Smooth muscle cell of the brain vasculature (primary cell): ENCODE measurements around the gene GBF1.

Experiments
- DNase-seq: peaks from one replicate; pipeline ENCODE4 v3.0.0-alpha.2; 2012; ENCODE audit warnings: low read depth, low spot score

The GBF1 gene

GRCh38 chr10:102395400-102396316 lies 150.3 kb downstream of the GBF1 start, which contains the start of gene NFKB2:
NFKB2 (plus strand) TSS chr10:102395705; CDS start chr10:102395960, 255 bp downstream.
- DNase-seq, result peak; percentile 68

DNA sequence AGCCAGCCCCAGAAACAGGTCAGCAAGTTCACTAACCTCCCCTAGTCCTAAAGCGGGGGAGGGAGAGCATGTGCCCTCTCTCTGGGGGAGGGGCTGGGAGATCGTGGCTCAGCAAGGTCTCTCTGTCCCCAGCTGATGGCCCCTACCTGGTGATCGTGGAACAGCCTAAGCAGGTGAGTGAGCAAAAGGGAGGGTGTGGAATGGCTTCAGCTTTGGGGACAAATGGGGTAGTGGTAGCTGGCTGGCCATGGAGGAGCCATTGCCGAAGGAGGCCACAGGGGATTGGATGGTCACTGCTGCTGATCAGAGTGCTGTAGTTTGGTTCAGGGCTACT lies 151.0 kb downstream of the GBF1 start:
- no peak for DNase-seq

- no peak for DNase-seq
Observed at GRCh38 chr10:102396730-102397151, 151.4 kb downstream of the GBF1 start.

GRCh38 chr10:102397222-102398171 lies 152.2 kb downstream of the GBF1 start:
- no peak for DNase-seq

- DNase-seq, result no peak
Observed at GRCh38 chr10:102398172-102399020, 153.1 kb downstream of the GBF1 start.

GRCh38 chr10:102399217-102400021 lies 154.1 kb downstream of the GBF1 start:
- peak; percentile 70 for DNase-seq

GRCh38 chr10:102400076-102400475 lies 154.7 kb downstream of the GBF1 start:
- no peak for DNase-seq

DNA sequence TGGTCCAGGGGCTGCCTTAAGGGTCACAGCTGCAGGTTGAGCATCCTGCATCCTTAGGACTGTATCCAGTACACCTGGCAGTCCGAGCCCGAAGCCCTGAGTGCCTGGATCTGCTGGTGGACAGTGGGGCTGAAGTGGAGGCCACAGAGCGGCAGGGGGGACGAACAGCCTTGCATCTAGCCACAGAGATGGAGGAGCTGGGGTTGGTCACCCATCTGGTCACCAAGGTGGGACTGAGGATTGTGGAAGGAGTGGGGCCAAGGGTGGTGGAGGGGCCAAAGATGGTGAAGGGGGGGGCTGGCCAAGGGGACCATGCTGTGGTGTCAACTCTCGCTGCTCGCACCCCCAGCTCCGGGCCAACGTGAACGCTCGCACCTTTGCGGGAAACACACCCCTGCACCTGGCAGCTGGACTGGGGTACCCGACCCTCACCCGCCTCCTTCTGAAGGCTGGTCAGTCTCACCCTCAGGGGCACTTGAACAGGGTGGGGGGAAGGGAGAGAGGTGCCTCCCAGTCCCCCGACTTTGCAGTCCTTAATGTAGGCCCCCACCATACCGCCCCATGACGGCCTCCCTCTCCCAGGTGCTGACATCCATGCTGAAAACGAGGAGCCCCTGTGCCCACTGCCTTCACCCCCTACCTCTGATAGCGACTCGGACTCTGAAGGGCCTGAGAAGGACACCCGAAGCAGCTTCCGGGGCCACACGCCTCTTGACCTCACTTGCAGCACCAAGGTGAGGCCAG lies 155.4 kb downstream of the GBF1 start:
- no peak for DNase-seq

GRCh38 chr10:102401342-102401654 lies 156.0 kb downstream of the GBF1 start:
- no peak for DNase-seq

- DNase-seq, result no peak
Observed at GRCh38 chr10:102401735-102402511, 156.6 kb downstream of the GBF1 start.

DNA sequence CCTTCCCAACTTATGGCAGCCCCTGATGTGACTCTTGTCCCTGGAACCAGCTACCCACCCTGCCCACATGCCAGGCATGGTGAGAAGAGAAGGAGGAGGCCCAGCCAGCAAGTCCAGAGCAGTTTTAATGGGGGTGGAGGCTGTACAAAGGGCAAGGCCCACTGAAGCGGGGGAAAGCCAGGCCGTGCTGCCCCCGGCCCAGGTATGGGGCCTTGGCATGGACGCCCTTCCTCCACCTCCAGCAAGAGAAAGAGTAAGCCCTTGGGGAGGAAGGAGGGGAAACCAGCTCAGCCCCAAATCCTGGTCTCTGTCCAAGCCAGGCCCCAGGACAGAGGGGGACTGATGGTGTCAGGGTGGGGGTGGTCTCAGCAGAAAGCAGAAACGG lies 157.2 kb downstream of the GBF1 start:
- DNase-seq, result no peak

DNA sequence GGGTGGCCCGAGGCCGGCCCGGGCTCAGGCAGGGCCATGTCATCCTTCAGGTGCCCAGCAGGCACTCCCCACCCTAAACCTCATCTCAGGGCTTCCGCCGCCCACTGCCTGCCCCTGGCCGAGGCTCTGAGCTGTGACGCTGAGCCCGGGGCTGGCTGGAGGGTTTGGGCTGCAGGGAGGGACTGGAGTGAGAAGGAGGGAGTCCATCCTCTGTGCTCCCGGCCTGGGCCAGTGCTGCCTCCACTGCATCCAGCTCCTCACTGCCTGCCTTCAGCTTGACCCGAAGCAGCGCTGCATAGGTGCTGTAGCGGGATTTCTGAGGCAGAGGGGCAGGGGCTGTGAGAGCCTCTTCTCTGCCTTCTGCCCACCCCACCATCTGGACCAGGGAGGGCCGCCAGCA lies 157.8 kb downstream of the GBF1 start:
- DNase-seq, result no peak

GRCh38 chr10:102404361-102405107 lies 159.2 kb downstream of the GBF1 start:
- DNase-seq, result no peak

DNA sequence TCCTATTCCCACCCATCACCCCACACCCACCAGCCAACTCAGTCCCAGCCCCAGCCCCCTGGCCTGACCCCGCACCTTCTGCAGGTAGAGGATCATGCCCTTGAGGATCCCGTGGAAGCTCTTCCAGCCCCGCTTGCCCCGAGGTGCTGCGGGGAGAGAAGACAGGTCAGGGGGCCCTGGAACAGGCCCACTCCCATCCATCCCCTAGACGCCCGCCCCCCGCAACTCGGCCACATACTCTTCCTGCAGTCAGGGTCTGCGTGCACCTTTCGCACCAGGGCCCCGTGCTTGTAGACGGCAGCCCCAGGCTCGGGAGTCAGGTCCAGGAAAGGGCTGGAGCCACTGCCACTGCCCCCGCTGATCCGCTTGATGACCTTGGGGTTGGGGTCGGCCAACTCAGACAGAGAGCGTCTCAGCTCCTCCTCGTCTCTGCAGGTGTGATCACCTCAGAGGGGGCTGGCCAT lies 159.8 kb downstream of the GBF1 start:
- no peak for DNase-seq

DNA sequence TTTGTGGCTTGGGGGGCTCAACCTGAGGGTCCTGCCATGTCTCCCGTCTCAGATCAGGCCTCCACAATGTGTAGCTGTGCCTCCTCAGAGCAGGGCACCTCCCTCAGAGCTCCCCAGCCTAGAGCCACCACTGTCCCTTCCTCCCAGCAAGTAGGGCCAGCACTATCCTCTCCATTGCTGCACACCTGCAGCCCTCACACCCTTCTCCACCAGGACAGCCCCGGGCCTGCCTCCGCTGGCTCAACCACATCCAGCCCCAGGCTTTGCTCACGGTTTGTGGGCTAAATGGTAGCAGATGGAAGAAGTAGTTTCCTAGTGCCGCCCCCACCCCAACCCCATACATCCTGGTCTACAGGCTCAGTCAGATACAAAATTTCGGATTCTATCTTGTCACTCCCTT lies 160.3 kb downstream of the GBF1 start:
- no peak for DNase-seq

DNA sequence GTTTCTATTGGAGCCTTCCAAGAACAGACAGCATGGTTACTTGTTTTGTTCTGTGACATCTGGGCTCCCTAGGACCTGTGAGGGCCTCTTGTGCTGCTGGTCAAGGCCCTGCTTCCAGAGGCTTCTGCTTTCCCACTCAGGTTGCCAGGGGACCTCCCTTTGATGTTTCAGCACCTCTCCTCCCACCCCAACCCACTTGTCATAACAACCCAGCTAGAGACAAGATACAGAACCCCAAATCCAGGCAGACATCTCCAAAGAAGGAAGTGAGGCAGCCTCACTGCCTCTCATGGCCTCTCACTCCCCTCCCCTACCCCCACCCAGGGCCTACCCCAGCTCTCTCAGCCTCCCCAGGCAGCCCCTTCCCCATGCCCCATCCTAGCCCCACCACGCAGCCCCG lies 161.5 kb downstream of the GBF1 start:
- DNase-seq, result no peak

DNA sequence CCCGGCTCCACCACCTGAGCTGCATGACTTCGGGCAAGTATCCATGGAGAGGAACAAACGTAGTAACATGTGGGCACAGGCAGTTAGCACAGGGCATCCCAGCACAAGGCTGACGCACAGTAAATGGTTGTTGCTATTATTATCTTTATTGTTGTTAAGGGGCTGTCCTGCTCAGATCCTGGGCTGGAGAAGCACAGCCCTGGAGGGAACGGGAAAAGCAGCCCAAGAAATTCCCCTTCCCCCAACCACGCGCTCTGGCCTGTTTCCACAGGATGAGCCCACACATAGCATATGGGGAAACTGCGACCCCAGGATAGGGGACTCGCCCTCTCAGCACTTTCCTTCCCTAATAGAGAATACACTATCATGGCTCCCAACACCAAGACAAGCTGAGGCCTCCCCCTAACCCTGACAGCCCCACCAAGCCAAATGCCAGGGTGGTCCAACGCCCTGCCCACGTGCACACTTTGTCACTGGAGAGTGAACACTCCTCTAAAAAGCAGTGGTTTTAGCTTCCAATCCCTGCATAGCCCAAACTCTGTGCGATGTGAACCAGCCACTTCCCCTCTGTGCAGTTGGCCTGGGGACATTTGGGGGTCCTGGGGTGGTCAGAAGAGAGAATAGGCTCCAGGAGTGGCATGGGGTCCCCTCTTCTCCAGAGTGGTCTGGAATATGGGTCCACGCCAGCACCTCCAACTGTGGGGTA lies 162.2 kb downstream of the GBF1 start:
- no peak for DNase-seq
